Liver (tissue), 9 donors: ENCODE data around the gene RNF214. TPM values are rescaled to one million over a fixed set of nuclear protein-coding genes. Genes with fewer than 3 reads are reported as not detected.

Experiments
- DNase-seq: peaks from one replicate; pipeline ENCODE4 v3.0.0-alpha.2; 2017; ENCODE audit warnings: low spot score
- H3K27ac ChIP-seq, 2 donors: one replicate each; pipeline ENCODE4 v1.7.0; 2013; ENCODE audit warnings: inconsistent platforms in 2 of 2, low read length in 2 of 2, control low read depth in 1 of 2, low read depth in 1 of 2, mild to moderate bottlenecking in 1 of 2
- H3K27me3 ChIP-seq, 4 donors: one replicate each; pipeline versions ENCODE4 v1.6.1 to v1.7.0; 2013; ENCODE audit warnings: low read length in 3 of 4, inconsistent platforms in 1 of 4, mild to moderate bottlenecking in 1 of 4, moderate library complexity in 1 of 4; ENCODE audit not compliant: control insufficient read depth in 4 of 4, insufficient read depth in 4 of 4
- H3K36me3 ChIP-seq, 4 donors: one replicate each; pipeline versions ENCODE4 v1.6.1 to v1.7.0; 2013; ENCODE audit warnings: low read length in 3 of 4, mild to moderate bottlenecking in 3 of 4, low read depth in 1 of 4, moderate library complexity in 1 of 4; ENCODE audit not compliant: control insufficient read depth in 4 of 4, insufficient read depth in 3 of 4
- H3K4me1 ChIP-seq, 4 donors: one replicate each; pipeline versions ENCODE4 v1.6.1 to v1.7.0; 2013; ENCODE audit warnings: low read length in 3 of 4, mild to moderate bottlenecking in 3 of 4, moderate library complexity in 1 of 4; ENCODE audit not compliant: control insufficient read depth in 4 of 4, insufficient read depth in 4 of 4
- H3K4me3 ChIP-seq, 3 donors: one replicate each; pipeline versions ENCODE4 v1.6.1 to v1.7.0; 2013; ENCODE audit warnings: low read length in 3 of 3, control low read depth in 1 of 3, low read depth in 1 of 3, mild to moderate bottlenecking in 1 of 3
- H3K9ac ChIP-seq, 2 donors: one replicate each; pipeline ENCODE4 v1.7.0; 2013; ENCODE audit warnings: low read length in 2 of 2, mild to moderate bottlenecking in 2 of 2, moderate library complexity in 2 of 2, control low read depth in 1 of 2, low read depth in 1 of 2
- H3K9me3 ChIP-seq, 4 donors: one replicate each; pipeline versions ENCODE4 v1.6.1 to v1.7.0; 2013; ENCODE audit warnings: low read length in 3 of 4; ENCODE audit not compliant: control insufficient read depth in 4 of 4
- EGR1 ChIP-seq, 2 donors: IDR thresholded peaks; 2 replicates each; pipeline ENCODE4 v1.6.1; 2016 to 2018; ENCODE audit warnings: antibody characterized with exemption in 2 of 2, low read depth in 2 of 2
- FOXA1 ChIP-seq: IDR thresholded peaks from 2 replicates; pipeline ENCODE4 v1.6.1; 2016; ENCODE audit warnings: antibody characterized with exemption
- FOXA2 ChIP-seq: IDR thresholded peaks from 2 replicates; pipeline ENCODE4 v1.6.1; 2016; ENCODE audit warnings: antibody characterized with exemption
- GABPA ChIP-seq, 2 donors: IDR thresholded peaks in 1 of 2; conservative IDR thresholded peaks in 1 of 2; 2 replicates each; pipeline ENCODE4 v1.6.1; 2016; ENCODE audit warnings: antibody characterized with exemption in 2 of 2, mild to moderate bottlenecking in 1 of 2, moderate library complexity in 1 of 2
- HNF4A ChIP-seq, 2 donors: conservative IDR thresholded peaks; 2 replicates each; pipeline ENCODE4 v1.6.1; 2016; ENCODE audit warnings: antibody characterized with exemption in 2 of 2, mild to moderate bottlenecking in 2 of 2
- HNF4G ChIP-seq: IDR thresholded peaks from 2 replicates; pipeline ENCODE4 v1.6.1; 2016; ENCODE audit warnings: antibody characterized with exemption
- JUND ChIP-seq, 2 donors: IDR thresholded peaks; 2 replicates each; pipeline ENCODE4 v1.6.1; 2016; ENCODE audit warnings: antibody characterized with exemption in 2 of 2
- RAD21 ChIP-seq, 2 donors: IDR thresholded peaks; 2 replicates each; pipeline ENCODE4 v1.6.1; 2016; ENCODE audit warnings: antibody characterized with exemption in 2 of 2, mild to moderate bottlenecking in 2 of 2
- RXRA ChIP-seq, 2 donors: IDR thresholded peaks; 2 replicates each; pipeline ENCODE4 v1.6.1; 2017 to 2018; ENCODE audit warnings: antibody characterized with exemption in 2 of 2, mild to moderate bottlenecking in 1 of 2
- SP1 ChIP-seq: IDR thresholded peaks from 2 replicates; pipeline ENCODE4 v1.6.1; 2018; ENCODE audit warnings: antibody characterized with exemption, mild to moderate bottlenecking
- TAF1 ChIP-seq: conservative IDR thresholded peaks from 2 replicates; pipeline ENCODE4 v1.6.1; 2016; ENCODE audit warnings: antibody characterized with exemption, mild to moderate bottlenecking
- YY1 ChIP-seq: IDR thresholded peaks from 2 replicates; pipeline ENCODE4 v1.6.1; 2016; ENCODE audit warnings: antibody characterized with exemption, mild to moderate bottlenecking
- WGBS: extraction: QIAGEN DNeasy Blood & Tissue Kit; methylation state at CpG from one replicate; pipeline ENCODE4 v1.1.7; 2013; 5-methylcytosine and 5-hydroxymethylcytosine counted together
- polyA plus RNA-seq, 2 donors: library from polyadenylated mRNA; stranded (reverse) in 1 of 2; unstranded in 1 of 2; fragments of 200-250 nt in 1 of 2; fragments of >200 nt in 1 of 2; fragmentation: Nextera tagmentation in 1 of 2; extraction: Ambion mirVana in 1 of 2; gene quantifications; one replicate each; pipeline versions ENCODE4 v1.2.1 to v1.2.3, GENCODE V29; 2013 to 2015
- total RNA-seq, 2 donors: library from RNA; depleted of rRNA; stranded (reverse); fragments of >200 nt; gene quantifications; one replicate each; pipeline ENCODE4 v1.2.3, GENCODE V29; 2014
- TF ChIP-seq, protein P1 (sequence below): IDR thresholded peaks from 2 replicates; pipeline ENCODE4 v1.6.1; 2016; ENCODE audit warnings: antibody characterized with exemption
- TF ChIP-seq, protein P2 (sequence below): IDR thresholded peaks from 2 replicates; pipeline ENCODE4 v1.6.1; 2016; ENCODE audit warnings: antibody characterized with exemption, mild to moderate bottlenecking
- TF ChIP-seq, protein P3 (sequence below): IDR thresholded peaks from 2 replicates; pipeline ENCODE4 v1.6.1; 2016; ENCODE audit warnings: antibody characterized with exemption
- TF ChIP-seq, protein P4 (sequence below): IDR thresholded peaks from 2 replicates; pipeline ENCODE4 v1.6.1; 2016; ENCODE audit warnings: antibody characterized with exemption
- TF ChIP-seq, protein P5 (sequence below): fragments of 150-350 bp; IDR thresholded peaks from 2 replicates; pipeline ENCODE4 v1.5.1; 2017; ENCODE audit warnings: improper control_type of control experiment, low read depth, low read length; ENCODE audit not compliant: missing input control
- donor health status: healthy.
- donor health status: healthy.
- donor health status: healthy.
- donor health status: healthy.
- donor health status: healthy.

The RNF214 gene
- total and polyA plus RNA-seq, 4 donors, result 4.6 to 6.2 (median 6.0) TPM

DNA sequence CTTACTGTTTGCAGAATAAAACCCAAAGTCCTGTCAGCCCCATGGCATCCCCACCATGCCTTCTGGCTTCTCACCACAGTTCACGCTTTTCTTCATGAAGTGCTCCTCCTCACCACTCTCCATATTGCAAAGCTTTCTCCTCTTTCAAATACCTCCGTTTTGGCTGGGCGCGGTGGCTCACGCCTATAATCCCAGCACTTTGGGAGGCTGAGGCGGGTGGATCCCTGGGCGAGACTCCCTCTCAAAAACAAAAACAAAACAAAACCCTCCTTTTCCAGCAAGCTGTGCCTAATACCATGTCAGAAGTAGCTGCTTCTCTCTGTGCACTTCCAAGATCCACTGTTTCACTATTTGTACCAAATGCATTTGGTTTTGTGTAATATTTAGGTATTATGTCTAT is 76.8 kb downstream of the RNF214 start:
- 97% methylated on average over 7 of the region's 7 CpGs for WGBS
- Histone ChIP-seq H3K9me3 (no peaks in the 10 kb centered on the region), H3K27ac (no peak overlapping the region), H3K4me3 (no peak overlapping the region), H3K36me3 (no peaks in the 10 kb centered on the region), H3K27me3 (no peaks in the 10 kb centered on the region), H3K9ac (no peak overlapping the region), H3K4me1 (peaks cover 1 to 7% (median 5%) of the 10 kb centered on the region in 4 donors)
- TF ChIP-seq, protein P1, sequence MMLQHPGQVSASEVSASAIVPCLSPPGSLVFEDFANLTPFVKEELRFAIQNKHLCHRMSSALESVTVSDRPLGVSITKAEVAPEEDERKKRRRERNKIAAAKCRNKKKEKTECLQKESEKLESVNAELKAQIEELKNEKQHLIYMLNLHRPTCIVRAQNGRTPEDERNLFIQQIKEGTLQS, result no peak
- no peak for TF ChIP-seq RXRA (IDR thresholded peaks at IDR 0.05)
- TF ChIP-seq, protein P2, sequence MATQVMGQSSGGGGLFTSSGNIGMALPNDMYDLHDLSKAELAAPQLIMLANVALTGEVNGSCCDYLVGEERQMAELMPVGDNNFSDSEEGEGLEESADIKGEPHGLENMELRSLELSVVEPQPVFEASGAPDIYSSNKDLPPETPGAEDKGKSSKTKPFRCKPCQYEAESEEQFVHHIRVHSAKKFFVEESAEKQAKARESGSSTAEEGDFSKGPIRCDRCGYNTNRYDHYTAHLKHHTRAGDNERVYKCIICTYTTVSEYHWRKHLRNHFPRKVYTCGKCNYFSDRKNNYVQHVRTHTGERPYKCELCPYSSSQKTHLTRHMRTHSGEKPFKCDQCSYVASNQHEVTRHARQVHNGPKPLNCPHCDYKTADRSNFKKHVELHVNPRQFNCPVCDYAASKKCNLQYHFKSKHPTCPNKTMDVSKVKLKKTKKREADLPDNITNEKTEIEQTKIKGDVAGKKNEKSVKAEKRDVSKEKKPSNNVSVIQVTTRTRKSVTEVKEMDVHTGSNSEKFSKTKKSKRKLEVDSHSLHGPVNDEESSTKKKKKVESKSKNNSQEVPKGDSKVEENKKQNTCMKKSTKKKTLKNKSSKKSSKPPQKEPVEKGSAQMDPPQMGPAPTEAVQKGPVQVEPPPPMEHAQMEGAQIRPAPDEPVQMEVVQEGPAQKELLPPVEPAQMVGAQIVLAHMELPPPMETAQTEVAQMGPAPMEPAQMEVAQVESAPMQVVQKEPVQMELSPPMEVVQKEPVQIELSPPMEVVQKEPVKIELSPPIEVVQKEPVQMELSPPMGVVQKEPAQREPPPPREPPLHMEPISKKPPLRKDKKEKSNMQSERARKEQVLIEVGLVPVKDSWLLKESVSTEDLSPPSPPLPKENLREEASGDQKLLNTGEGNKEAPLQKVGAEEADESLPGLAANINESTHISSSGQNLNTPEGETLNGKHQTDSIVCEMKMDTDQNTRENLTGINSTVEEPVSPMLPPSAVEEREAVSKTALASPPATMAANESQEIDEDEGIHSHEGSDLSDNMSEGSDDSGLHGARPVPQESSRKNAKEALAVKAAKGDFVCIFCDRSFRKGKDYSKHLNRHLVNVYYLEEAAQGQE, result no peak
- TF ChIP-seq, protein P3, sequence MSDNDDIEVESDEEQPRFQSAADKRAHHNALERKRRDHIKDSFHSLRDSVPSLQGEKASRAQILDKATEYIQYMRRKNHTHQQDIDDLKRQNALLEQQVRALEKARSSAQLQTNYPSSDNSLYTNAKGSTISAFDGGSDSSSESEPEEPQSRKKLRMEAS, result no peak
- TF ChIP-seq HNF4A (conservative IDR thresholded peaks at IDR 0.05), result no peak
- TF ChIP-seq, protein P4, sequence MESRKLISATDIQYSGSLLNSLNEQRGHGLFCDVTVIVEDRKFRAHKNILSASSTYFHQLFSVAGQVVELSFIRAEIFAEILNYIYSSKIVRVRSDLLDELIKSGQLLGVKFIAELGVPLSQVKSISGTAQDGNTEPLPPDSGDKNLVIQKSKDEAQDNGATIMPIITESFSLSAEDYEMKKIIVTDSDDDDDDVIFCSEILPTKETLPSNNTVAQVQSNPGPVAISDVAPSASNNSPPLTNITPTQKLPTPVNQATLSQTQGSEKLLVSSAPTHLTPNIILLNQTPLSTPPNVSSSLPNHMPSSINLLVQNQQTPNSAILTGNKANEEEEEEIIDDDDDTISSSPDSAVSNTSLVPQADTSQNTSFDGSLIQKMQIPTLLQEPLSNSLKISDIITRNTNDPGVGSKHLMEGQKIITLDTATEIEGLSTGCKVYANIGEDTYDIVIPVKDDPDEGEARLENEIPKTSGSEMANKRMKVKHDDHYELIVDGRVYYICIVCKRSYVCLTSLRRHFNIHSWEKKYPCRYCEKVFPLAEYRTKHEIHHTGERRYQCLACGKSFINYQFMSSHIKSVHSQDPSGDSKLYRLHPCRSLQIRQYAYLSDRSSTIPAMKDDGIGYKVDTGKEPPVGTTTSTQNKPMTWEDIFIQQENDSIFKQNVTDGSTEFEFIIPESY, result no peak
- no peak for TF ChIP-seq EGR1 (IDR thresholded peaks at IDR 0.05; ENCODE audit: low read depth in 2 of 2)
- no peak for TF ChIP-seq JUND (IDR thresholded peaks at IDR 0.05)
- TF ChIP-seq, protein P5, sequence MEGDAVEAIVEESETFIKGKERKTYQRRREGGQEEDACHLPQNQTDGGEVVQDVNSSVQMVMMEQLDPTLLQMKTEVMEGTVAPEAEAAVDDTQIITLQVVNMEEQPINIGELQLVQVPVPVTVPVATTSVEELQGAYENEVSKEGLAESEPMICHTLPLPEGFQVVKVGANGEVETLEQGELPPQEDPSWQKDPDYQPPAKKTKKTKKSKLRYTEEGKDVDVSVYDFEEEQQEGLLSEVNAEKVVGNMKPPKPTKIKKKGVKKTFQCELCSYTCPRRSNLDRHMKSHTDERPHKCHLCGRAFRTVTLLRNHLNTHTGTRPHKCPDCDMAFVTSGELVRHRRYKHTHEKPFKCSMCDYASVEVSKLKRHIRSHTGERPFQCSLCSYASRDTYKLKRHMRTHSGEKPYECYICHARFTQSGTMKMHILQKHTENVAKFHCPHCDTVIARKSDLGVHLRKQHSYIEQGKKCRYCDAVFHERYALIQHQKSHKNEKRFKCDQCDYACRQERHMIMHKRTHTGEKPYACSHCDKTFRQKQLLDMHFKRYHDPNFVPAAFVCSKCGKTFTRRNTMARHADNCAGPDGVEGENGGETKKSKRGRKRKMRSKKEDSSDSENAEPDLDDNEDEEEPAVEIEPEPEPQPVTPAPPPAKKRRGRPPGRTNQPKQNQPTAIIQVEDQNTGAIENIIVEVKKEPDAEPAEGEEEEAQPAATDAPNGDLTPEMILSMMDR, result no peak
- no peak for TF ChIP-seq YY1
- no peak for TF ChIP-seq HNF4G
- TF ChIP-seq GABPA (IDR thresholded peaks at IDR 0.05 in 1 of 2, conservative IDR thresholded peaks at IDR 0.05 in 1 of 2), result no peak
- TF ChIP-seq SP1, result no peak
- no peak for TF ChIP-seq FOXA2
- TF ChIP-seq RAD21 (IDR thresholded peaks at IDR 0.05), result no peak
- no peak for TF ChIP-seq FOXA1
- no peak for DNase-seq

DNA sequence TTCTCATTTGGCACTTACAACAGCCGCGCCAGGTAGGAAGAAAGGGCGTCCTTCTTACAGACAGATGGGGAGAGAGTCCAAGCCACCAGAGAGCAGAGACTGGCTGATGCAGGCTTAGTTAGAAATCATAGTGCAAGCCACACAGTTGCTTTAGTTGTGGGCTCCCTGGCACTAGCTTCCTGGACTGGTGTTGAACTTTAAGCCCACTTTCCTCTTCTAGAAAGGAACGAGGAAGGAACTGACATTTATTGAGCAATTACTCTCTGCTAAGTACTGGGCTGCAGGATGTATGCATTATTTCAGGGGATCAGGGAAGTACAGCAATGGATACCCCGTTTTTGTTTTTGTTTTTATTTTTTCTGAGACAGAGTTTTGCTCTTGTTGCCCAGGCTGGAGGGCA is 80.6 kb downstream of the RNF214 start:
- Histone ChIP-seq H3K27ac (no peak overlapping the region), H3K27me3 (no peaks in the 10 kb centered on the region), H3K4me1 (peaks cover 8 to 29% (median 19%) of the 10 kb centered on the region in 4 donors)
- TF ChIP-seq, protein P4, result no peak
- TF ChIP-seq, protein P5, result no peak
- no peak for TF ChIP-seq RXRA (IDR thresholded peaks at IDR 0.05)
- no peak for TF ChIP-seq YY1
- TF ChIP-seq, protein P1, result no peak
- TF ChIP-seq RAD21 (IDR thresholded peaks at IDR 0.05), result no peak
- TF ChIP-seq HNF4A (conservative IDR thresholded peaks at IDR 0.05), result no peak
- TF ChIP-seq EGR1 (IDR thresholded peaks at IDR 0.05; ENCODE audit: low read depth in 2 of 2), result no peak
- TF ChIP-seq GABPA (IDR thresholded peaks at IDR 0.05 in 1 of 2, conservative IDR thresholded peaks at IDR 0.05 in 1 of 2), result no peak
- TF ChIP-seq TAF1, result no peak
- TF ChIP-seq JUND (IDR thresholded peaks at IDR 0.05), result no peak
- TF ChIP-seq, protein P3, result no peak
- no peak for TF ChIP-seq SP1
- no peak for TF ChIP-seq FOXA1
- TF ChIP-seq FOXA2, result no peak

More for the DNA sequence above, 80.6 kb downstream of the RNF214 start:
- Histone ChIP-seq H3K9me3 (no peaks in the 10 kb centered on the region), H3K36me3 (no peaks in the 10 kb centered on the region), H3K4me3 (no peak overlapping the region), H3K9ac (no peak overlapping the region)
- WGBS, result 84% methylated on average over 5 of the region's 5 CpGs
- no peak for DNase-seq
